NCI-H226 (cell line): Measurements from ENCODE around the gene SH3RF1.

Experiments used
- DNase-seq: peaks from one replicate; pipeline ENCODE4 v3.0.0-alpha.2; 2015

SH3RF1 gene

GRCh38 chr4:169250796-169251195, 20.0 kb downstream of the SH3RF1 start:
- DNase-seq: no peak

GRCh38 chr4:169249999-169250398, 20.8 kb downstream of the SH3RF1 start:
- no peak for DNase-seq

- DNase-seq: no peak
Observed at GRCh38 chr4:169249214-169249973, 21.4 kb downstream of the SH3RF1 start.

- DNase-seq: no peak
Observed at GRCh38 chr4:169248645-169249044, 22.1 kb downstream of the SH3RF1 start.

- DNase-seq: no peak
Observed at GRCh38 chr4:169246957-169247396, 23.8 kb downstream of the SH3RF1 start.

- no peak for DNase-seq
Observed at GRCh38 chr4:169246279-169246678, 24.5 kb downstream of the SH3RF1 start.

GRCh38 chr4:169245061-169245460, 25.7 kb downstream of the SH3RF1 start:
- no peak for DNase-seq

- peak; percentile 1 for DNase-seq
Observed at GRCh38 chr4:169243825-169244609, 26.7 kb downstream of the SH3RF1 start.

- DNase-seq: no peak
Observed at GRCh38 chr4:169241464-169241863, 29.3 kb downstream of the SH3RF1 start.

GRCh38 chr4:169239221-169239905, 31.4 kb downstream of the SH3RF1 start:
- no peak for DNase-seq

GRCh38 chr4:169238445-169238844, 32.3 kb downstream of the SH3RF1 start:
- peak; percentile 26 for DNase-seq

- peak; percentile 2 for DNase-seq
Observed at GRCh38 chr4:169236873-169237626, 33.7 kb downstream of the SH3RF1 start.

GRCh38 chr4:169236078-169236477, 34.7 kb downstream of the SH3RF1 start:
- no peak for DNase-seq

- peak; percentile 47 for DNase-seq
Observed at GRCh38 chr4:169234137-169234855, 36.5 kb downstream of the SH3RF1 start.

GRCh38 chr4:169233691-169234090, 37.1 kb downstream of the SH3RF1 start:
- no peak for DNase-seq

- no peak for DNase-seq
Observed at GRCh38 chr4:169231647-169232262, 39.0 kb downstream of the SH3RF1 start.

GRCh38 chr4:169229571-169230028, 41.2 kb downstream of the SH3RF1 start:
- DNase-seq: peak; percentile 91

- no peak for DNase-seq
Observed at GRCh38 chr4:169228076-169228475, 42.7 kb downstream of the SH3RF1 start.

GRCh38 chr4:169226565-169226964, 44.2 kb downstream of the SH3RF1 start:
- no peak for DNase-seq

- peak; percentile 29 for DNase-seq
Observed at GRCh38 chr4:169225812-169226211, 44.9 kb downstream of the SH3RF1 start.

GRCh38 chr4:169225058-169225751, 45.6 kb downstream of the SH3RF1 start:
- peak; percentile 86 for DNase-seq
